Transverse colon (tissue), 3 donors: ENCODE results near the gene TBCK.

Experiments used
- CTCF ChIP-seq, 5 experiments: fragments of 200-600 bp in 3 of 5; fragments of 450-650 bp in 2 of 5; sonication (generic) in 3 of 5; IDR thresholded peaks; 1 replicate in 2 of 5; 2 replicates in 3 of 5; pipeline ENCODE4 v1.5.1; 2016 to 2017; ENCODE audit warnings: antibody characterized with exemption in 5 of 5, inconsistent platforms in 3 of 5, mild to moderate bottlenecking in 2 of 5, moderate library complexity in 1 of 5
- EP300 ChIP-seq: sonication (generic); formaldehyde crosslinking; IDR thresholded peaks from one replicate; pipeline ENCODE4 v1.6.1; 2017; ENCODE audit warnings: antibody characterized with exemption, low read depth
- POLR2A ChIP-seq: fragments of 450-650 bp; IDR thresholded peaks from one replicate; pipeline ENCODE4 v1.6.1; 2016; ENCODE audit warnings: antibody characterized with exemption, mild to moderate bottlenecking, moderate library complexity

GRCh38 chr4:106323119-106323518 is 7.1 kb upstream of the TBCK start:
- no peak for TF ChIP-seq CTCF (IDR thresholded peaks at IDR 0.05)
- no peak for TF ChIP-seq POLR2A
- no peak for TF ChIP-seq EP300
